HG03095 (cell line): Measurements from ENCODE around the gene ZNF764.
"Not testable (repeated sequence)": the region's sequence is repeated elsewhere in the genome, so short reads cannot be mapped to it uniquely, and the experiment has no call there.

Experiments used
- ATAC-seq: cut with Tn5 transposase; IDR thresholded peaks from one replicate; pipeline ENCODE4 v1.9.1; 2021; ENCODE audit warnings: moderate library complexity; ENCODE audit not compliant: unreplicated experiment

Gene ZNF764

DNA sequence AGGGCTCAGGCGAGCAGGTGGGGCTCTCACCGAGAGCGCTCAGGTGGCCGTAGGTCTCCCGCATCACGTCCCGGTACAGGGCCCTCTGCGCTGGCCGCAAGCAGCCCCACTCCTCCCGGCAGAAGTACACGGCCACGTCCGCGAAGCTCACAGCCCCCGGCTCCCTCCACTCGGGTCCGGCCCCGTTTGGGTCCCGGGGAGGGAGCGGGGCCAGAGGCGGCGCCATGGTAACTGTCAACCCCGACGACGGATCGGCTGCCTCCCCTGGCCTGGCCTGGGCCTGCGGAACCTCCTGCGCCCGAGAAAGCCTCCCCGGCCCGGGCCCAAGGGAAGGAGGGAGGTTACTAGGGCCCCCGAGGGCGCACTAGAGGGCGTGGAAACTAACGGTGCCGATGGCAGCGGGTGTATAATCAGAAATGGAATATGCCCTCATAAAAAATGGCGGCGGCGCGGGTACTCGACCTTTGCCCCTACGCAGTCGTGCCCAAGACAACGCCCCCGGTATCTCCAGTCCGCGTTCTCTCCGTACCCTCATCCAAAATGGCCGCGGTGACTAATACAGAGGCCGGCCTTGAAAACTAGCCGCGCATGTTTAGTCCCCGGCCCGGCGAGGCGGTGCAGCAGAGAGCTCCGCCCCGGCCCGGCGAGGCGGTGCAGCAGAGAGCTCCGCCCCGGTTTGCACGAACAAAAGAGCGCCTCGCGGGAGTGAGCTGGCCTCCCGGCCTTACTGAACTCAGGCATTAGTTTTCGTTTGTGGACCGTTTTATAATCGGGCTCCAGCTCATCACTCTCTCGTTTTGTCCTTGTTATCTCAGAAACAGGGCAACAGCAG is at the start of gene ZNF764:
ZNF764 (minus strand) TSS at position 418 of the 832 bp plus-strand sequence; CDS start at position 226, 192 bp downstream.
- ATAC-seq = peak; percentile 80

DNA sequence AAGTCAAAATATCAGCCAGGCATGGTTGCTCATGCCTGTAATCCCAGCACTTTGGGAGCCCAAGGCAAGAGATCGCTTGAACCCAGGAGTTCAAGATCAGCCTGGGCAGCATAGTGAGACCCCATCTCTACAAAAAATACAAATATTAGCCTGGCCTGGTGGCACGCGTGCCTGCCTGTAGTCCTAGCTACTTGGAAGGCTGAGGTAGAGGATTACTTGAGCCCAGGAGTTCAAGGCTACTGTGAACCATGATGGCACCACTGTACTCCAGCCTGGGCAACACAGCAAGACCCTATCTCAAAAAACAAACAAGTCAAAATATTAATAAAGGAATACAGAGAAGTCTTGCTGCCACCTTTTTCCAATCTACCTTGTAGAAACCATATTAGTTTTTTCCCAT is 47.8 kb upstream of the ZNF764 start:
- ATAC-seq = no peak

DNA sequence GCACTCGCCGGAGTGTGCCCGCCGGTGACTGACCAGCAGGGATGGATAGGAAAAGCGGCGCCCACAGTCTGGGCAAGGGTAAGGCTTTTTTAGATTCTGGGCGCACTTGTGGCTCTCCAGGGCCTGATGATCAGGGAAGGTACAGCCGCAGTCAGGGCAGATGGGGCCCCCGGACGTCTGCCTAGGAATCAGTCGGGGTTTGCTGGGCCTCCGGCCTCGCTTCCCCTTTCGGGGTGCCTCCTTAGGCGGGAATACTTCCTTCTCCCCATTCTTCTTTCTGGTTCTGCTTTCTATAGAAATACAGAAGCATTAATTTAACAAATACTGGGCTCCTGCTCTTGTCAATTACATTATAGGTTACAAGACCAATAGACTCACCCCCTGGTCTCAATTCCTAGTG is 47.0 kb upstream of the ZNF764 start:
- ATAC-seq = no peak

DNA sequence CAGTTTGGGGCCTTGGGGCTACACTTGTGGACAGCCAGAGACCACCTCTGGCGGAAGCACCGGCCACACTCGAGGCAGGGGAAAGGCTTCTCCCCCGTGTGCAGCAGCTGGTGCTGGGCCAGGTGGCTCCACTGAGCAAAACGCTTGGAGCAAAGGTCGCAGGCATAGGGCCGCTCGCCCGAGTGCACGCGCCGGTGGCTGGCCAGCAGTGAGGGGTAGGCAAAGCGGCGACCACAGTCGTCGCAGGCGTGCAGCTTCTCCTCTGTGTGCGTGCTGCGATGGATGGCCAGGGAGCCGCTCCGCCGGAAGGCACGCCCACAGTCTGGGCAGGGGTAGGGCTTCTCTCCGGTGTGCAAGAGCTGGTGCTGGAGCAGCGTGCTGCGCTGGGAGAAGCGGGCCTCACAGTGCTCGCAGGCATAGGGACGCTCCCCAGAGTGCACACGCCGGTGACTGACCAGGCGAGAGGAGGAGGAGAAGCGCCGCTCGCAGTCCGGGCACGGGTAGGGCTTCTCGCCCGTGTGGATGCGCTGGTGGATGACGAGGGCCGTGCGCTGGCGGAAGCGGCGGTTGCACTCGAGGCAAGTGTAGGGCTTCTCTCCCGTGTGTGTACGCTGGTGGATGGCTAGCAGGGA is 46.3 kb upstream of the ZNF764 start:
- ATAC-seq = no peak

DNA sequence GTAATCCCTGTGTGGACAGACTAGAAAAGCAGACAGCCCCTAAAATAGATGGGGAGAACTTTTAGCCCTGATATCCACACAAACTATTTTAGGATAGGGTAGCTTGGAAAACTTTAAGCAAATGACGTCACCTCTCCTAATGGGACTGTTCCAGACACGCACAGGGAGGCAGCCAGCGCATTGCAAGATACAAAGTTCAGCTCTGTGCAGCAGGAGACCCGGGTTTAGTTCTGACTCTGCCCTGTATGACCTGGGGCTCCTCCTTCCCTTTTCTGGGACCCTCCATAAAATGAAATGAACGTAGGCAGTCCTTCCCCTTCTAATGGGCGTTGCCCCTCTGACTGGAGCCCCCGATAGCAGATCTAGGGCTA is 45.8 kb upstream of the ZNF764 start:
- ATAC-seq = no peak

DNA sequence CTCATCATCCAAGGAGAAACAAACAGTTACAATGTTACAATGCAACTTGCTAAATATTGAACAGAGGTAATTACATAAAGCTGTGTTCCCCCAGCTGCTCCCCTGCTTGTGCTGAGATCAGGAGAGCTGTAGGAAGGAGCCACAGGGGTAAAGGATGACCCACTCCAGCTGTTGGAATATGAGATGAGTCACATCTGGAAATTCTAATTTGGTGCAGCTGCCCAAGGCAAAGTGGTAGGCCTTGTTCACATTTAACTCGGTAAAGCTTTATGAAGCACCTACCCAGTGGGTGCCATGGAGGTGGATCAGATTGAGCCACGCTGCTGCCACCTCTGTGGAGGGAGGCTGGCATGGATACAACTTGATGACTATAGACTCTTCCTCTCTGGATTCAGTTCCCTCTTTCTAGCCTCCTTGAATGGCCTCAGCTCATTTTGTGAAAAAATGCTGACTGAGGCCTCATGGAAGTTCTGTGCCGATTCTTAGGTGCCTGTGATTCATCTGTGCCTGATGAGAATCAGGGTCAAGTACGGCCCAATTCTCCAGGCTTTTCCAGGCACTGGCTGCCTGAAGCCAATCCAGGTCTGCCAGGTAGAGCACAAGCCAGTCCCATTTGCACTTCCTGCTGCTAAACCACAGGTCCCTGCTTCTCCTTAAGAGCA is 44.6 kb upstream of the ZNF764 start:
- ATAC-seq = no peak

DNA sequence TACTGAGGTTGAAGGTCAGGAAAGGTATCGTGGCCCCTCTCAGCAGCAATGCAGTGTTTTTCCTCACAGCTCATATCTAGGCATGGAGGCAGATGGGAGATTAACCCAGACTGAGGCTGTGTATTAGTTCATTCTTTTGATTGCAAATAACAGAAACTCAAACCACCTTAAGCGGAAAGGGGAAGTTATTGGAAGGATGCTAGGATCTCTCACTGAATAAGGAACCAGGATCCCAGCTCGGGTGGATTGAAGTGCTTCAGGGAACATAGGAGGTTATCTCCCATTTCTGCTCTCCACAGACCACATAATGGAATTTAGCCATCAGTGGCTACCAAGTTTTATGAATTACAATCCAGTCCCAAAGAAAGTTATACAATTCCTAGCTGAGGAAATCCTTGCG is 43.8 kb upstream of the ZNF764 start:
- no peak for ATAC-seq

DNA sequence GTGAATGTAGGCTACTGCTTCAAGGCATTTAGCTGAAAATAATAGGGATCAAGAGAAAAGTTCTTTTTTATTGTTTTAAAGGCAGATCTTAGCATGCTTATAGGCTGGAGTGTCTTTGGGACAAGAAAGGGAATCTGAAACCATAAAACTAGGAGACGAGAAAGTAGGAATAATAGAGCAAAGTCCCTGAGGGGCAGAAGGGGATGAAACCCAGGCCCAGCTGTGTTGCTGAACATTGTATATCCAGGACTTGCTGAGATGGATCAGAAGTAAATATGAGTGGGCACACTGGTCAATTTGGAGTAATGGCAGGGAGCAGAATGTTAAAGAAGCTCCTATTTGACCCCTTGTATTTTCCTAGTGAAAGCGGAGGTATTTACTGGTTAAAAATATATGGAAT is 42.8 kb upstream of the ZNF764 start:
- no peak for ATAC-seq

DNA sequence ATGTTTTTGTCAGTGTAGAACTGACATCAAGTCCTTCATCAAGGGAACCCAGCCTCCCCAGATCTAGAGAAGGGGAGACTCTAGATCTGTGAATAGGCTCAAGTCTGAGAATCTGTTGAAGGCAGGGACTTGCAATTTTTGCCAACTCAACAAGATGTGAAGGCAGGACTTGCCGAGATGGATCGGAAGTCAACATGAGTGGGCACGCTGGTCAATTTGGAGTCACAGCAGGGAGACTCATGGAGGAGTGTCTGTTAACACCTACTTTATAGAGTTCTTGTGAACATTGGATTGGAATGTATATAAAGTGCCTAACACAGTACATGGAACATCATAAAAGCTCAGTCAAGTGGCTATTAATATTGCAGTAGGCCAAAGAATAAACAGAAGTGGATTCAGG is 42.0 kb upstream of the ZNF764 start:
- no peak for ATAC-seq

DNA sequence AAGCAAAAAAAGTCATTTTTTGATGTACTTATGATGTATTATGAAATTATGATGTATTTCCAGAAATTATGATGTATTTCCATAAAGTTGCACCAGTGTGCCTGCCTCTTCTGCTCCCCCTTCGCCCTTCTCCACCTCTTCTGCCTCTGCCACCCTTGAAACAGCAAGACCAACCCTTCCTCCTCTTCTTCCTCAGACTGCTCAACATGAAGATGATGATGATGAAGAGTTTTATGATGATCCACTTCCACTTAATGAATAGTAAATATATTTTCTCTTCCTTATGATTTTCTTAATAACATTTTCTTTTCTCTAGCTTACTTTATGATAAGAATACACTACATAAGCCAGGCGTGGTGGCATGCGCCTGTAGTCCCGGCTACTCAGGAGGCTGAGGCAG is 34.7 kb upstream of the ZNF764 start:
- ATAC-seq = no peak

DNA sequence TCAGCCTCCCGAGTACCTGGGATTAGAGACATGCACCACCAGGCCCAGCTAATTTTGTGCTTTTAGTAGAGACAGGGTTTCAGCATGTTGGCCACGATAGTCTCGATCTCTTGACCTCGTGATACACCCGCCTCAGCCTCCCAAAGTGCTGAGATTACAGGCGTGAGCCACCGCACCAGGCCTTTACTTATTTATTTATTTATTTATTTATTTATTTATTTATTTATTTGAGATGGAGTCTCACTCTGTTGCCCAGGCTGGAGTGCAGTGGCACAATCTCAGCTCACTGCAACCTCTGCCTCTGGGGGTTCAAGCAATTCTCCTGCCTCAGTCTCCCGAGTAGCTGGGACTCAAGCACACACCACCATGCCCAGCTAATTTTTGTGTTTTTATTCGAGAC is 32.7 kb upstream of the ZNF764 start:
- not testable (repeated sequence) for ATAC-seq

DNA sequence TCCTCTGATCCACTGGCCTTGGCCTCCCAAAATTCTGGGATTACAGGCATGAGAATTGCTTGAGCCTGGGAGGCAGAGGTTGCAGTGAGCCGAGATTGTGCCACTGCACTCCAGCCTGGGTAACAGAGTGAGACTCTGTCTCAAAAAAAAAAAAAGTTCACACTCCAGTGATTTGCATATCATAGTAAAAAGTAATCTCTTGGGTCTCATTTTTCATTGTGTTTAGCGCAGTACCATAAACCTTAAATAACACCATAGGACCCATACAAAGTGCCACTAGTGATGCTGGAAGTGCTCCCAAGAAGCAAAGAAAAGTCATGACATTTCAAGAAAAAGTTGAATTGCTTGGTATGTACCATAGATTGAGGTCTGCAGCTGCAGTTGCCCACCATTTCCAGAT is 31.4 kb upstream of the ZNF764 start:
- not testable (repeated sequence) for ATAC-seq

DNA sequence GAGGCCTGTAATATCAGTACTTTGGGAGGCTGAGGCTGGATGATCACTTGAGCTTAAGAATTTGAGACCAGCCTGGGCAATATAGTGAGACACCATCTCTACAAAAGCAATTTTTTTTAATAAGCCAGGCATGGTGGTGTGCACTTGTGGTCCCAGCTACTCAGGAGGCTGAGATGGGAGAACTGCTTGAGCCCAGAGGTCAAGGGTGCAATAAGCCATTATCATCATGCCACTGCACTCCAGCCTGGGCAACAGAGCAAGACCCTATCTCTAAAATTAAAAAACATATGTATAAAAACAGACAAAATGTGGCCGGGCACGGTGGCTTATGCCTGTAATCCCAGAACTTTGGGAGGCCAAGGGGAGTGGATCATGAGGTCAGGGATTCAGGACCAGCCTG is 30.5 kb upstream of the ZNF764 start:
- no peak for ATAC-seq

DNA sequence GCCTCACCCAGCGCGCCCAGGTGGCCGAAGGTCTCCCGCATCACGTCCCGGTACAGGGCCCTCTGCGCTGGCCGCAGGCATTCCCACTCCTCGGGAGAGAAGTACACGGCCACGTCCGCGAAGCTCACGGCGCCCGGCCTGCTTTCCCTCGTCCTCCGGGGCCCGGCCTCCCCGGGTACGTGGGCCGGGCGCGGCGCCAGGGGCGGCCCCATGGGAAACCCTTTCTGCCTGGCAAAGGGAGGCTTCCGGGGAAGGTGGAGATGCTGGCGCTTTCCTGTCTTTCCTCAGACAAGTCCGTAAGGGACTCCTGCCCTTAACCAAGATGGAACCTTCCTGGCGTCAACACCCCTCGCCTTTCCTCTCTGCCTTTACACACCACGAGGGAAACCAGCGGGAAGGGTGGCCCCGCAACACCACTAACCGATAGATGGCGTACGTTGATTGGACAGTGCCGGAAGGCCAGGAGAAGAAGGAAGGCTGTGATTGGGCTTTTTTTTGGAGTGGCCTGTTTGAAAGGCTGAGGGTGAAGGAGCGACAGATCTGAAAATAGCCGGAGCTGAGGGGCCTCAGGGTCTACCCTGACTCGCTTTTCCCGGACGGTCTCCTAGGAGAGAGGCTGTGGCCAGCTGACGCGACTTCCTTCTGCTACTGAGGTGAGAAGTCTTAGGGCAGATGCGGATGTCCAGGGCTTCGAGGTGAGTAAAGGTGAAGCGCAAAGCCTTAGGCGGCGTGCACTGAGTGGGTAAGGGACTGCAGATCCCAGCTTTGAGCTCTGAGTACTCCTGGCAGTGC is 27.4 kb upstream of the ZNF764 start, which contains the start of gene ZNF785:
ZNF785 (minus strand) TSS at position 298 of the 792 bp plus-strand sequence; CDS start at position 212, 86 bp downstream.
- ATAC-seq = peak; percentile 91

DNA sequence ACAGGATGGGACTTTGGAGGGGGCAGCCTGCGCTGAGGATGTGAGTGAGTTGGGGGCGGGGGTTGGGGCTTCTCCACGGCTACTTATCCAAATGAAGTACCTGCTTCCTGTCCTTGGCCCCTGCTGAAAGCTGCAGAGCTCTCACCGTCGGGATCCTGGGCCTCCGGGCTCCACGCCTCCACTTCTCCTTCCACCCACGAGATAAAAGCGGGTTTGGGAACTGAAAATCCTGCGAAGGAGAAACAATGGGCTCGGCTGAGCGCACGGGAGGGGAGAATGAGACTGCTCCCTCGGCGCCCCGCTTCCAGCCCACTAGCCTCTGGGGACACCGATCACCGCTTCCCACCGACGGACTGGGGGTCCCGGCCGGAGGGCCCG is 26.8 kb upstream of the ZNF764 start:
- no peak for ATAC-seq

DNA sequence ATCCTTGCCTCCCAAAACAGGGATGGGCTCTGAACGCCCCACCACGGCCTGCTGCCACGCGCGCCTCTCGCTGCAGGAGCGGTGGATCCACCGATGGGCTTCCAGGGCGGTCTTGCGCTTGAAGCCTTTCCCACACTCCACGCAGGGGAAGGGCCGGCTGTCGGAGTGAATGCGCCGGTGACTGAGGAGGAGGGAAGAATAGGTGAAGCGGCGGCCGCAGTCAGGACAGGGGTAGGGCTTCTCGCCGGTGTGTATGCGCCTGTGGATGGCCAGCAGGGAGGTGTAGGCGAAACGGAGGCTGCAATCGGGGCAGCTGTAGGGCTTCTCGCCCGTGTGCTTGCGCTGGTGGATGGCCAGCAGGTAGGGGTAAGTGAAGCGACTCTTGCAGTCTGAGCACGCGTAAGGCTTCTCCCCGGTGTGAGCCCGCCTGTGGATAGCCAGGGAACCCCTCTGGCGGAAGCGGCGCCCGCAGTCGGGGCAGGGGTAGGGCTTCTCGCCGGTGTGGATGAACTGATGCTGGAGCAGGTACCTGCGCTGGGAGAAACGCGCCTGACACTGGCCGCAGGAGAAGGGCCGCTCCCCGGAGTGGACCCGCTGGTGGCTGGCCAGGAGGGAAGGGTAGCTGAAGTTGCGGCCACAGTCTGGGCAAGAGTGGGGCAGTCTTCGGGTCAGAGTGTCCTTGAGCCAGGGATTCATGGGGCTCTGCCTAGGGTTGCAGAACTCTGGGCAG is 24.6 kb upstream of the ZNF764 start:
- ATAC-seq = no peak

DNA sequence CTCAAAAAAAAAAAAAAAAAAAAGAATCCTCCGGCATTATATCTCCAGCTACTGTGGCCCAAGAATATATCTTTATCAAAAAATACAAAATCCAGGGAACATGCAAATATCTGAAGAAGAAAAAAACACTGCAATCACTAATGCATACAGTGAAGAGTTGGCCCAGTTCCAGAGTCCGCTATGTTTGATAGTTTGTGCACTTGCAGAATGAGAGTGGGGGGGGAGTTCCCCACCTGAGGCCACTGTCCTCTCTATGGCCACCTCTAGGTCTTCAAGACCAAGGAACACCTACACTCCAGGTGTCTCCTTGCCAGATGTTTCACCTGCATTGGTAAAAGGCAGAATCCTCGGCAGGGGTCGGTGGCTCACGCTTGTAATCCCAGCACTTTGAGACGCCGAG is 23.3 kb upstream of the ZNF764 start:
- no peak for ATAC-seq

DNA sequence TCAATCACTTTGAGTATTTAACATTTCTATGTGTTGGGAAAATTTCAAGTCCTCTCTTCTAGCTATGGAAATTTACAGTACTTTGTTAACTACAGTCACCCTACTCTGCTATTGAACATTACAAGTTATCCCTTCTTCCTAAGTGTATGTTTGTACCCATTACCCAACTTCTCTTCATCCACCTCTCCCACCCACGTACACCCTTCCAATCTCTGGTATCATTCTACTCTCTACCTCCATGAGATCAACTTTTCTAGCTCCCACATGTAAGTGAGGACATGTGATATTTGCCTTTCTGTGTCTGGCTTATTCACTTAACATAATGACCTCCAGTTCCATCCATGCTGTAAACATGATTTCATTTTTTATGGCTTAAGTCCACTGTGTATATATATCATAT is 16.5 kb upstream of the ZNF764 start:
- no peak for ATAC-seq

DNA sequence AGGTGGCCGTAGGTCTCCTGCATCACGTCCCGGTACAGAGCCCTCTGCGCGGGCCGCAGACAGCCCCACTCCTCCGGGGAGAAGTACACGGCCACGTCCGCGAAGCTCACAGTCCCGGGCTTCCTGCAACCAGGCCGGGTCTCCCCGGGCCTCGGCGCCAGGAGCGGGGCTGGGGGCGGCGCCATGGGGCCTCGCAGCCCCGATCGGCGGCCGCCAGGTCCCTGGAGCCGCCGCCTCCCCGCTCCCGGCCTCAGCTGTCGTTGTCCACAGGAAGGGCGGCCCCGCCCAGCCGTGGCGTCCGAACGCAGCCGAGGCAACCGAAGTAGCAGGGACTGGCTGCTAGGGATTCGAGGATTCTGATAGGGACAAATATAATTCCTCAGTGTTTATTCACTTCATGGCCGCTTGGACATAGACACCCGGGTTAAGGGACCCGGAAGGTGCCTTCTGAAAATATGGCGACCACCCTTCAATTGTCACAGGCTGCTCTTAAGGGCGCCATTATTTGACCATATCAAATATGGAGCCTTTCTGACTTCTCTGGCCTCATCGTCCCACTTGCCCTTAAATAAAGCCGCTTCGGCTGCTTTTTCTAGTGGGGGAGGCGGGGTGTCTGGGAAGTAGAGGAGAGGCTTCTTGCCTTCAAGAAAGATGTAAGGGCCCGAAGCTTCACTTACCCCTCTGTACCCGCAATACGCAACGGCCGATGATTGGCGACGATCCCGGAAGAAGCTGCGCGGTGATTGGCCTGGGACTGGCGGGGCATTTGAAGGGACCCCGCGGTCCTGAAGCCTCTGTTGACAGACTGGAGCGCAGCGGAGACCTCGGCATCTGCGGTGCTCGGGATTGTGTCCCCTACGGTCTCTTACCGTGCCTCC is 13.5 kb upstream of the ZNF764 start, which contains the start of gene ZNF688:
ZNF688 (minus strand) TSS at position 270 of the 878 bp plus-strand sequence; CDS start at position 185, 85 bp downstream.
- peak; percentile 73 for ATAC-seq
